T-helper 22 cell (primary cell): ENCODE data around the gene PEX13.
"Not testable (repeated sequence)": the region's sequence is repeated elsewhere in the genome, so short reads cannot be mapped to it uniquely, and the experiment has no call there.

Source experiments
- DNase-seq: peaks from one replicate; pipeline ENCODE4 v3.0.0-alpha.2; 2020; ENCODE audit warnings: low read depth

The PEX13 gene

DNA sequence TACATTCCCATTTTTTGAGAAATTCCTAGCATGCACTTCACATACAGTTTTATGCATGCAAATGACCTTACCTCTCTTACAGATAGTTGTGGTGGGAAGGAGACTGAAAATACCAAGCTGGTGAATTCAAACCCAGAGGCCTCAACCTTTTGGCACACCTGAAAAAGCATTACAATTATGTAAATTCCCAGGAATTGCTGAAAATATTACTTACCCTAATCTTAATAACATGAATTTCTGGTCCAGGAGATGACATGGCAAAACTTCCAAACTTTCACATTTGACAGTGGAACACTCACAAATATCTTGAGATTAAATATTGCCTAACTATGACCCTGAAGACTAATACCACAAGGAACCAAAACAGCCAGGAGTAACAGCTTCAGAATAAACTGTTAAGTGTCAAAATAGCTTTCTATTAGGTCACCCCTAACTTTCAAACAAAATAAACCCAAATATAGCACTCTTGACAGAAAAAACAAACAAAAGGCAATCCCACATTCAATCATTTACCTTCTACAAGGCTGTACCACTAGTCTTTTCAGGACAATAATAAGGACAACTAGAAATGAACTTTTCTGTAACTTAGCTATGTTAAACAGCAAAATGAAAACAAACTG lies 10.9 kb upstream of the PEX13 start:
- no peak for DNase-seq

GRCh38 chr2:61009355-61009754 lies 8.2 kb upstream of the PEX13 start:
- no peak for DNase-seq

DNA sequence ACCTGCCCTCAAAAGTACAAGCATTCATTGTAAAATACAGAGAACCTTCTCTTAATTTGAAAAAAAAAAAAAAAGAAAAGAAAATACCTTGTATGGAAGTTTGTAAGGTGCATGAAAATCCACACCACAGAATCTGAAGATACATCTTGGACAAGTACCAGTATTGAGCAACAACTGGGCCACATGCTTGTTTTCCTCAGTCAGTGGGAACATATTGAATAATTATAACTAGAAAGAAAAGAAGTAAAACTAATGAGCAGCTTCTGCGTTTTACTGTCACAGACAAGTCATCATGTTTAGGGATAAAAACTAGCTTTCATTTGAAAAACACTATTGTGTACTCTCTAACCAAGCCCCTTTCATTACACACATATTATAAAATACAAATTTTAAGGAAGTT lies 5.8 kb upstream of the PEX13 start:
- DNase-seq: no peak

GRCh38 chr2:61012303-61012702 lies 5.2 kb upstream of the PEX13 start:
- not testable (repeated sequence) for DNase-seq

DNA sequence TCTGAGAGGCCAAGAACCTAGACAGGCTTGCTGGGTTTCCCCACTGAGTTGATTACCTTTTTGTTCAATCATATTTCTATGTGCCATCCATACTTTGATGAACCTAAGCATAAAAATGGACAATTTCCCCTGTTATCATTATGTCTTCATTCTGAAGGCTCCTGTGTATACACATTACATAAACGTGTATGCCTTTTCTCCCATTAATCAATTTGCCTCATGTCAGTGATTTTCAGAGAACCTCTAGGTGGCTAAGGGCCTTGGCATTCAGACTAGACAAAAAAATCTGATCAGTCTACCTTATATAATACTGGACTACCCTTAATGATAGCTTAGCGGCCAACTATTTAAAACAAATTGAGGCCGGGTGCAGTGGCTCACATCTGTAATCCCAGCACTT lies 4.1 kb upstream of the PEX13 start:
- no peak for DNase-seq

- DNase-seq: no peak
Observed at GRCh38 chr2:61014763-61015162, 2.8 kb upstream of the PEX13 start.

GRCh38 chr2:61015976-61016375 lies 1.5 kb upstream of the PEX13 start:
- DNase-seq: no peak

- no peak for DNase-seq
Observed at GRCh38 chr2:61016392-61017002, 1.0 kb upstream of the PEX13 start.

GRCh38 chr2:61017003-61017555 lies 441 bp upstream of the PEX13 start:
- DNase-seq: peak; percentile 60

DNA sequence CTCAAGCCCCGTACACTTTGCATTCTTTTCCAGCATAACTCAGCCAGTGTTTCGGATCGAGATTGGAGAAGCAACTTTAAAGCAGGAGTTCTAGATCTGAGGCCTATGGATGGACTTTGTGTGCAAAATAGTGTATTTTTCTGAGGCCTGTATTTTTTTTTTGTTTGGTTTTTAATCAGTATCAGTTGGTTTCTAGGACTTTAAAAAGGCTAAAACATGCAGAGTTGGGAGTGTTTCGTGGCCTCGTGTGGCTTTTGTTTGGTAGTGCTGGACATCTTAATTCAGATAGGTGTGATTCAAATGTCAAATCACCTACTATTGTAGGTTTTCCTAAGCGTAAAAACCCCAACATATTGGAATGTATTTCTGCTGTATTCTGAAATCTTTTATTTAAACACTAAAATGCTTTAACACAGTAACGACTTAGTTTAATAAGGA lies 817 bp downstream of the PEX13 start:
- no peak for DNase-seq

GRCh38 chr2:61018798-61019197 lies 1.3 kb downstream of the PEX13 start:
- no peak for DNase-seq

- DNase-seq: no peak
Observed at GRCh38 chr2:61021228-61021660, 3.7 kb downstream of the PEX13 start.

DNA sequence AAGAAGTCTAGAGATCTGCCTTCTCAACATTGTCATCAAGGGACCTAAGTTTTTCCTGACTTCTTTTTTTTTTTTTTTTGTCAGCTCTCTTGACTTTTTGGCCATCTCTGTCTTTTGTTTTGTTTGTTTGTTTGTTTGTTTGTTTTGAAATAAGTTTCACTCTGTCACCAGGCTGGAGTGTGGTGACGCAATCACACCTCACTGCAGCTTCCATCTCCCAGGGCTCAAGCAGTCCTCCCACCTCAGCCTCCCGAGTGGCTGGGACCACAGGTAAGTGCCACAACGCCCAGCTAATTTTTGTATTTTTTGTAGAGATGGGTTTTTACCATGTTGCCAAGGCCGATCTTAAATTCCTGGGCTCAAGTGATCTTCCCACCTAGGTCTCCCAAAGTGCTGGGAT lies 6.2 kb downstream of the PEX13 start:
- no peak for DNase-seq

DNA sequence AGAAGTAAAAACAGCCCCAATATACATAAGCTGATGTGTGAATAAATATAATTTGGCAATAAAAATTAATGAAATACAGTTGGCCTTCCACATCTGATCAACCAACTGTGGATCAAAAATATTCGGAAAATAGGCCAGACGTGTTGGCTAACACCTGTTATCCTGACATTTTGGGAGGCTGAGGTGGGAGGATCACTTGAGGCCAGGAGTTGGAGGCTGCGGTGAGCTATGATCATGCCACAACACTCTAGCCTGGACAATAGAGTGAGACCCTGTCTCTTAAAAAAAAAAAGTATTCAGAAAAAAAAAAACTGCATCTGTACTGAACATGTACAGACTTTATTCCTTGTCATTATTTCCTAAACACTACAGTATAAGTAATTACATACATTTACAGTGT lies 12.0 kb downstream of the PEX13 start:
- no peak for DNase-seq

DNA sequence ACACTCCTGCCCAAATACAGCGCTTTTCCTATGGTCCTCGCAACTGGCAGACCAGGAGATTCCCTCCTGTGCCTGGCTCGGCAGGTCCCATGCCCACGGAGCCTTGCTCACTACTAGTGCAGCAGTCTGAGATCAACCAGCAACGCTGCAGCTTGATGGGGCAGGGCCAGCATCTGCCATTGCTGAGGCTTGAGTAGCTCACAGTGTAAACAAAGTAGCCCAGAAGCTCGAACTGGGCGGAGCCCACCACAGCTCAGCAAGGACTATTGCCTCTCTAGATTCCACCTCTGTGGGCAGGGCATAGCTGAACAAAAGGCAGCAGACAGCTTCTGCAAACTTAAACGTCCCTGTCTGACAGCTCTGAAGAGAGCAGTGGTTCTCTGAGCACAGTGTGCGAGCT lies 17.1 kb downstream of the PEX13 start:
- DNase-seq: not testable (repeated sequence)

DNA sequence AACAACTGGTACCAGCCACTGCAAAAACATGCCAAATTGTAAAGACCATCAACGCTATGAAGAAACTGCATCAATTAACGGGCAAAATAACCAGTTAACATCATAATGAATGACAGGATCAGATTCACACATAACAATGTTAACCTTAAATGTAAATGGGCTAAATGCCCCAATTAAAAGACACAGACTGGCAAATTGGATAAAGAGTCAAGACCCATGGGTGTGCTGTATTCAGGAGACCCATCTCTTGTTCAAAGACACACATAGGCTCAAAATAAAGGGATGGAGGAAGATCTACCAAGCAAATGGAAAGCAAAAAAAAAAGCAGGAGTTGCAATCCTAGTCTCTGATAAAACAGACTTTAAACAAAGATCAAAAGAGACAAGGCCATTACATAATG lies 19.1 kb downstream of the PEX13 start:
- DNase-seq: not testable (repeated sequence)

- DNase-seq: no peak
Observed at GRCh38 chr2:61042807-61043206, 25.3 kb downstream of the PEX13 start.

DNA sequence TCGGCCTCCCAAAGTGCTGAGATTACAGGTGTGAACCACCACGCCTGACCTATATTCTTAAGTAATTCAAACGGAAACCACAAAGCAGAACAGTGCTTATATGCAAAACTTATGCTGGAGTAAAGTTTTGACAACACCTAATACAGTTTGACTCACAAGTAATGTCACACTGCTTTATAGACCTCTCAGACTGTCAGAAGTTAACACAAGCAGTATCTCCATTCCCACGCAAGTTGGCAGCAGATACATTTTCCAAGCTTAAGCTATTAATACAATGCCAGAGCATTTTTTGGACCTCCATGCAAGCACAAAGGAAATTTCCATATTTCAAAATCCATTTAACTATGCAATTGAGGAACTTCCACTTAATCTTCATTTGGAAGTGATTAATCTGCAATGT lies 27.1 kb downstream of the PEX13 start:
- DNase-seq: no peak

- no peak for DNase-seq
Observed at GRCh38 chr2:61045226-61045625, 27.7 kb downstream of the PEX13 start.

GRCh38 chr2:61045999-61046398 lies 28.5 kb downstream of the PEX13 start:
- DNase-seq: no peak

GRCh38 chr2:61055557-61055956 lies 38.0 kb downstream of the PEX13 start:
- no peak for DNase-seq

GRCh38 chr2:61057562-61057961 lies 40.0 kb downstream of the PEX13 start:
- no peak for DNase-seq

DNA sequence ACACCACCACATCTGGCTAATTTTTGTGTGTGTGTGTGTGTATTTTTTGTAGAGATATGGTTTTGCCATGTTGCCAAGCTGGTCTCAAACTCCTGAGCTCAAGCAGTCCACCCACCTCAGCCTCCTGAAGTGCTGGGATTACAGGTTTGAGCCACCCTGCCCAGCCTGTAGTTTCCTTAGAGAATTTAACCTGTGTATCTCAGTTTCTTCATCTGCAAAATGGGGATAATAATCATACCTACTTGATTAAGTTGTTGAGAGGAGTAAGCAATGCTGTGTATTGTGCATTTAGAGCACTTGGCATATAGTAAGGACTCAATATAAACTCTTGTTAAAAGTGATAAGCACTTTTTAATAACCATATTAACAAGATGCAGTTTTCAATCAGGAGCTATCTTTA lies 41.9 kb downstream of the PEX13 start:
- no peak for DNase-seq
